Endothelial cell of umbilical vein (primary cell): ENCODE results near the gene ZNF697. TPM values are rescaled to one million over a fixed set of nuclear protein-coding genes. Genes with fewer than 3 reads are reported as not detected.
"Not testable (repeated sequence)": the region's sequence is repeated elsewhere in the genome, so short reads cannot be mapped to it uniquely, and the experiment has no call there.

Source experiments
- BruUV-seq: library from RNA; stranded (reverse); fragments of 400-500 nt; replicated peaks from 2 replicates; lab custom pipeline; 2021; lab: Mats Ljungman, UMichigan
- CTCF ChIA-PET: fragments of 300-600, 350-600 bp; sonication (Branson Sonifier 250); formaldehyde crosslinking; loops from one replicate; lab custom pipeline; 2021; ENCODE audit warnings: antibody characterized with exemption, inconsistent platforms; lab: Charles Lee
- POLR2A ChIA-PET: fragments of 300-600, 350-600 bp; sonication (Branson Sonifier 250); formaldehyde crosslinking; loops from one replicate; lab custom pipeline; 2021; ENCODE audit warnings: antibody characterized with exemption, inconsistent platforms; lab: Charles Lee
- DNase-seq: peaks from one replicate; pipeline ENCODE4 v3.0.0-alpha.2; 2011; ENCODE audit warnings: low read depth, low spot score
- FAIRE-seq: peaks from 2 replicates; lab custom pipeline; 2011; peaks lifted over from hg19 to GRCh38; lab: Jason Lieb, UNC
- H2AFZ ChIP-seq: 2 replicates; pipeline ENCODE4 v1.6.0; 2012; ENCODE audit warnings: low read depth, low read length, control low read depth, inconsistent platforms
- H3K27ac ChIP-seq: 2 replicates; pipeline ENCODE4 v1.5.1; 2011; ENCODE audit warnings: low read depth, mild to moderate bottlenecking, control low read depth, low read length, moderate library complexity; ENCODE audit not compliant: insufficient read depth
- H3K27me3 ChIP-seq, 2 experiments: 2 replicates each; pipeline versions ENCODE4 v1.6.0 to v1.6.1; 2011; ENCODE audit warnings: low read length in 2 of 2, mixed read lengths in 1 of 2; ENCODE audit not compliant: control insufficient read depth in 2 of 2, insufficient read depth in 2 of 2
- H3K36me3 ChIP-seq, 2 experiments: 2 replicates in 1 of 2; 3 replicates in 1 of 2; pipeline ENCODE4 v1.5.1; 2011; ENCODE audit warnings: low read length in 2 of 2, mild to moderate bottlenecking in 1 of 2, moderate library complexity in 1 of 2; ENCODE audit not compliant: control insufficient read depth in 2 of 2, insufficient read depth in 2 of 2; ENCODE audit errors: extremely low read depth in 1 of 2
- H3K4me1 ChIP-seq: 3 replicates; pipeline ENCODE4 v1.5.1; 2011; ENCODE audit warnings: mild to moderate bottlenecking, low read length; ENCODE audit not compliant: control insufficient read depth, insufficient read depth; ENCODE audit errors: extremely low read depth
- H3K4me2 ChIP-seq: 2 replicates; pipeline ENCODE4 v1.6.1; 2011; ENCODE audit warnings: low read length, control low read depth, mixed read lengths; ENCODE audit not compliant: insufficient read depth
- H3K4me3 ChIP-seq, 3 experiments: fragments of 200-600 bp in 1 of 3; sonication (generic), shearing (Covaris generic) in 1 of 3; replicated peaks in 1 of 3; 2 replicates each; pipeline ENCODE4 v1.5.1; 2011 to 2016; ENCODE audit warnings: control low read depth in 3 of 3, low read length in 3 of 3, mild to moderate bottlenecking in 2 of 3, inconsistent platforms in 1 of 3, low read depth in 1 of 3, moderate library complexity in 1 of 3; ENCODE audit not compliant: insufficient read depth in 1 of 3
- H3K79me2 ChIP-seq: 2 replicates; pipeline ENCODE4 v1.6.0; 2012; ENCODE audit warnings: low read length, inconsistent platforms; ENCODE audit not compliant: control insufficient read depth, insufficient read depth
- H3K9ac ChIP-seq: replicated peaks from 2 replicates; pipeline ENCODE3; 2011; ENCODE audit warnings: low read length, control low read depth; ENCODE audit not compliant: insufficient read depth; ENCODE audit errors: extremely low read depth
- H3K9me1 ChIP-seq: replicated peaks from 3 replicates; pipeline ENCODE4 v1.6.0; 2011; ENCODE audit warnings: mild to moderate bottlenecking, low read length; ENCODE audit not compliant: control insufficient read depth, insufficient read depth; ENCODE audit errors: extremely low read depth
- H3K9me3 ChIP-seq: replicated peaks from 2 replicates; pipeline ENCODE4 v1.5.1; 2012; ENCODE audit warnings: low read length, inconsistent platforms; ENCODE audit not compliant: control insufficient read depth, insufficient read depth
- H4K20me1 ChIP-seq: replicated peaks from 2 replicates; pipeline ENCODE3; 2011; ENCODE audit warnings: mild to moderate bottlenecking, low read length; ENCODE audit not compliant: control insufficient read depth, insufficient read depth; ENCODE audit errors: extremely low read depth
- GATA2 ChIP-seq: IDR thresholded peaks from 2 replicates; pipeline ENCODE4 v1.7.0; 2011; ENCODE audit warnings: low read depth, mild to moderate bottlenecking, moderate library complexity, mixed read lengths, low read length; ENCODE audit not compliant: insufficient read length, insufficient read depth
- MYC ChIP-seq: IDR thresholded peaks from one replicate; pipeline ENCODE4 v1.6.1; 2011; ENCODE audit warnings: mild to moderate bottlenecking, low read depth, low read length
- POLR2AphosphoS5 ChIP-seq: IDR thresholded peaks from 2 replicates; pipeline ENCODE4 v1.6.1; 2012; ENCODE audit warnings: low read depth, mild to moderate bottlenecking, control low read depth, low read length, moderate library complexity; ENCODE audit not compliant: insufficient read depth
- dilution Hi-C: fragments of 300-500 bp; cut with MboI; formaldehyde crosslinking; loops from one replicate; pipeline ENCODE4 v1.15.0; 2019; ENCODE audit warnings: low sequenced_read_pairs; ENCODE audit not compliant: extremely low pct_ligation_motif_present
- intact Hi-C: fragments of 100-400 bp; cut with micrococcal nuclease; formaldehyde crosslinking; loops from one replicate; pipeline ENCODE4 v1.10.0; 2022
- polyA plus RNA-seq, 4 experiments: library from polyadenylated mRNA; depleted of rRNA in 3 of 4; stranded (reverse) in 3 of 4; unstranded in 1 of 4; fragments of >200 nt; gene quantifications; 2 replicates each; pipeline versions ENCODE4 v1.2.1 to v1.2.3, GENCODE V29; 2011 to 2012; ENCODE audit warnings: missing spikeins in 1 of 4
- total RNA-seq: library from RNA; stranded (reverse); gene quantifications from 2 replicates; pipeline ENCODE4 v1.2.3, GENCODE V29; 2021
- TF ChIP-seq, protein P1 (sequence below), 2 donors: IDR thresholded peaks; 1 replicate in 1 of 2; 2 replicates in 1 of 2; pipeline ENCODE4 v1.5.1; 2011; ENCODE audit warnings: low read length in 2 of 2, mild to moderate bottlenecking in 2 of 2, moderate library complexity in 2 of 2, control low read depth in 1 of 2, inconsistent platforms in 1 of 2, low read depth in 1 of 2; ENCODE audit not compliant: insufficient read depth in 1 of 2; ENCODE audit errors: extremely low read depth in 1 of 2

Gene ZNF697
- total and polyA plus RNA-seq, 2 donors (not counting 3 experiments of a cell fraction or from before 2014, with no cell fraction given) = 6.2 to 14.1 TPM

GRCh38 chr1:119585801-119586200, 62.3 kb downstream of the ZNF697 start:
- POLR2A ChIA-PET, H4K20me1 ChIP-seq, H3K27me3 ChIP-seq, dilution Hi-C loops, H3K79me2 ChIP-seq, H2AFZ ChIP-seq, H3K27ac ChIP-seq, DNase-seq, BruUV-seq, H3K4me2 ChIP-seq, H3K9me1 ChIP-seq, H3K36me3 ChIP-seq, H3K4me1 ChIP-seq, FAIRE-seq, H3K9ac ChIP-seq, H3K4me3 ChIP-seq, H3K9me3 ChIP-seq: not testable (repeated sequence)
- CTCF ChIA-PET = interaction anchor here (0.9 kb wide), 1 partner anchor 18 kb away, joined by 4 read pairs; no protein-coding TSS in a partner anchor
- intact Hi-C loops = loop anchor here (10.0 kb wide), 1 partner anchor 219 kb away; no protein-coding TSS in a partner anchor

- H3K27ac ChIP-seq = no peak overlapping the region
- peak; percentile 62 for DNase-seq
- peak; percentile 77 for FAIRE-seq
- no peak overlapping the region for H3K4me2 ChIP-seq
- no peaks in the 10 kb centered on the region for H3K4me1 ChIP-seq
- no peaks in the 10 kb centered on the region for H4K20me1 ChIP-seq
- TF ChIP-seq, protein P1, sequence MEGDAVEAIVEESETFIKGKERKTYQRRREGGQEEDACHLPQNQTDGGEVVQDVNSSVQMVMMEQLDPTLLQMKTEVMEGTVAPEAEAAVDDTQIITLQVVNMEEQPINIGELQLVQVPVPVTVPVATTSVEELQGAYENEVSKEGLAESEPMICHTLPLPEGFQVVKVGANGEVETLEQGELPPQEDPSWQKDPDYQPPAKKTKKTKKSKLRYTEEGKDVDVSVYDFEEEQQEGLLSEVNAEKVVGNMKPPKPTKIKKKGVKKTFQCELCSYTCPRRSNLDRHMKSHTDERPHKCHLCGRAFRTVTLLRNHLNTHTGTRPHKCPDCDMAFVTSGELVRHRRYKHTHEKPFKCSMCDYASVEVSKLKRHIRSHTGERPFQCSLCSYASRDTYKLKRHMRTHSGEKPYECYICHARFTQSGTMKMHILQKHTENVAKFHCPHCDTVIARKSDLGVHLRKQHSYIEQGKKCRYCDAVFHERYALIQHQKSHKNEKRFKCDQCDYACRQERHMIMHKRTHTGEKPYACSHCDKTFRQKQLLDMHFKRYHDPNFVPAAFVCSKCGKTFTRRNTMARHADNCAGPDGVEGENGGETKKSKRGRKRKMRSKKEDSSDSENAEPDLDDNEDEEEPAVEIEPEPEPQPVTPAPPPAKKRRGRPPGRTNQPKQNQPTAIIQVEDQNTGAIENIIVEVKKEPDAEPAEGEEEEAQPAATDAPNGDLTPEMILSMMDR (IDR thresholded peaks at IDR 0.05; ENCODE audit: extremely low read depth in 1 of 2, insufficient read depth in 1 of 2, low read depth in 1 of 2, low read length in 2 of 2) = peak; percentile 54 to 67
- TF ChIP-seq GATA2 (no peak), POLR2AphosphoS5 (no peak), MYC (no peak)
- dilution Hi-C loops = no loop called here
- no peaks in the 10 kb centered on the region for H3K9me1 ChIP-seq
- no peaks in the 10 kb centered on the region for H3K36me3 ChIP-seq
- H2AFZ ChIP-seq = no peak overlapping the region
- no peaks in the 10 kb centered on the region for H3K9me3 ChIP-seq
- ChIA-PET POLR2A (no interaction called here), CTCF (interaction anchor here (1.0 to 2.9 kb wide), 3 partner anchors 26 to 93 kb away, joined by 4 to 23 read pairs (median 7); no protein-coding TSS in a partner anchor)
- H3K9ac ChIP-seq = no peak overlapping the region
- BruUV-seq = no TSS peak
- intact Hi-C loops = loop anchor here (1.0 to 10.0 kb wide), 3 partner anchors 28 to 222 kb away; no protein-coding TSS in a partner anchor
- H3K79me2 ChIP-seq = no peaks in the 10 kb centered on the region
- no peaks in the 10 kb centered on the region for H3K27me3 ChIP-seq
- no peak overlapping the region for H3K4me3 ChIP-seq
Measured at GRCh38 chr1:119582801-119583200, 65.3 kb downstream of the ZNF697 start.

DNA sequence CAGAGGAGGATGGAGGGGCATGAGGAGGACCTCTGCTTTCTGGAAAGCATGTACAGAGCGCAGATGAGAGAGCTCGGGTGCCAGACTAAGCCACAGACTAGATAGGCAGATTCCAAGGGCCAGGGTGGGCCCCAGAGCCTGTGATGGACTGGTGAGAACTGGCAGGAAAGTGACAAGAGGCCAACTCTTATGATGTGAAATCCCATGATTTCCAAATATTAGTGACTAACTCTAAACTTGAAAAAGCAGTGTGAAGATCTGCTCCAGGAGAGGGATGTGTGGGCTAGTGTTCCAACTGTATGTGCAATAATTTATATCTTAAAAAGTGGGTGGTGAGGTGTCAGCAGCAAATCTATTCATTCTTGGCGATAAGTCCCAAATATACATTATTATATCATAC, 67.0 kb downstream of the ZNF697 start:
- H3K27me3 ChIP-seq, BruUV-seq, H3K4me3 ChIP-seq, H3K9me3 ChIP-seq, H3K4me1 ChIP-seq, H4K20me1 ChIP-seq, FAIRE-seq, H3K4me2 ChIP-seq, H3K9me1 ChIP-seq, H3K27ac ChIP-seq, H3K36me3 ChIP-seq, H3K9ac ChIP-seq, H3K79me2 ChIP-seq, H2AFZ ChIP-seq, CTCF ChIA-PET, DNase-seq, dilution Hi-C loops, POLR2A ChIA-PET: not testable (repeated sequence)
- intact Hi-C loops = loop anchor here (10.0 kb wide), 1 partner anchor 224 kb away; no protein-coding TSS in a partner anchor
